OCI-LY3 (cell line): ENCODE results near the gene CYBB.

Experiments used
- EZH2phosphoT487 ChIP-seq: fragments of 200-600 bp; shearing (Covaris generic); IDR thresholded peaks from 2 replicates; pipeline ENCODE4 v1.6.1; 2018; ENCODE audit warnings: antibody characterized with exemption, mixed run types, low read depth
- TF ChIP-seq, protein P1 (sequence below): fragments of 200-600, 300-600 bp; sonication (generic); IDR thresholded peaks from 2 replicates; pipeline ENCODE4 v1.5.1; 2014; ENCODE audit warnings: antibody characterized with exemption, low read length, low read depth

DNA sequence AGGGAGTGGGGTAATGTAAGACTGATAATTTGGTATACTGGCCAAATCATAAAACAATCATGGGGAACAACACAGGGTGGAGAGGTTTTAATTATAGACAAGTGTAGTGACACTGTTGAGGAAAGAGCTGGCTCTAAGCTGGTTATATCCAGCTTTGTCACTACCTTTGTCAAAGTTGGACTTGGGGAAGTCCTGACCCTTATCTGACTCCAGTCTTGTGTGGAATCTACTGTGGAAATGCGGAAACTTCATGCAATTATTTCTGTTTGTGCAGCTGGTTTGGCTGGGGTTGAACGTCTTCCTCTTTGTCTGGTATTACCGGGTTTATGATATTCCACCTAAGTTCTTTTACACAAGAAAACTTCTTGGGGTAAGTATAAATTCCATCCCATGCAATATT, 2.0 kb downstream of the CYBB start:
- TF ChIP-seq, protein P1, sequence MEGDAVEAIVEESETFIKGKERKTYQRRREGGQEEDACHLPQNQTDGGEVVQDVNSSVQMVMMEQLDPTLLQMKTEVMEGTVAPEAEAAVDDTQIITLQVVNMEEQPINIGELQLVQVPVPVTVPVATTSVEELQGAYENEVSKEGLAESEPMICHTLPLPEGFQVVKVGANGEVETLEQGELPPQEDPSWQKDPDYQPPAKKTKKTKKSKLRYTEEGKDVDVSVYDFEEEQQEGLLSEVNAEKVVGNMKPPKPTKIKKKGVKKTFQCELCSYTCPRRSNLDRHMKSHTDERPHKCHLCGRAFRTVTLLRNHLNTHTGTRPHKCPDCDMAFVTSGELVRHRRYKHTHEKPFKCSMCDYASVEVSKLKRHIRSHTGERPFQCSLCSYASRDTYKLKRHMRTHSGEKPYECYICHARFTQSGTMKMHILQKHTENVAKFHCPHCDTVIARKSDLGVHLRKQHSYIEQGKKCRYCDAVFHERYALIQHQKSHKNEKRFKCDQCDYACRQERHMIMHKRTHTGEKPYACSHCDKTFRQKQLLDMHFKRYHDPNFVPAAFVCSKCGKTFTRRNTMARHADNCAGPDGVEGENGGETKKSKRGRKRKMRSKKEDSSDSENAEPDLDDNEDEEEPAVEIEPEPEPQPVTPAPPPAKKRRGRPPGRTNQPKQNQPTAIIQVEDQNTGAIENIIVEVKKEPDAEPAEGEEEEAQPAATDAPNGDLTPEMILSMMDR = no peak
- TF ChIP-seq EZH2phosphoT487 = no peak
